ENCODE results near the gene PLEKHG4B.

The PLEKHG4B gene

GRCh38 chr5:169071-169727 lies 77.2 kb downstream of the PLEKHG4B start:
- H3K27me3 ChIP-seq (ENCODE audit: control insufficient read depth, insufficient read depth, low read length, poor library complexity, severe bottlenecking) = no peaks in the 10 kb centered on the region
- 91 to 93% methylated on average over 32 of the region's 32 CpGs for WGBS, 2 experiments
- H3K9me3 ChIP-seq (ENCODE audit: control insufficient read depth, low read length) = no peaks in the 10 kb centered on the region
- H3K27ac ChIP-seq (ENCODE audit: insufficient read depth, low read depth, low read length, poor library complexity, severe bottlenecking) = no peak overlapping the region
- peaks cover 20% of the 10 kb centered on the region for H3K36me3 ChIP-seq (ENCODE audit: control insufficient read depth, insufficient read depth, low read length)
- H3K4me3 ChIP-seq (ENCODE audit: insufficient read depth, low read depth, low read length) = no peak overlapping the region
- H3K4me1 ChIP-seq (ENCODE audit: control insufficient read depth, insufficient read depth, low read length) = no peaks in the 10 kb centered on the region

GRCh38 chr5:169728-170094 lies 77.7 kb downstream of the PLEKHG4B start:
- Histone ChIP-seq H3K9me3 (ENCODE audit: control insufficient read depth, low read length) (no peaks in the 10 kb centered on the region), H3K27ac (ENCODE audit: insufficient read depth, low read depth, low read length, poor library complexity, severe bottlenecking) (no peak overlapping the region), H3K36me3 (ENCODE audit: control insufficient read depth, insufficient read depth, low read length) (peaks cover 20% of the 10 kb centered on the region), H3K4me1 (ENCODE audit: control insufficient read depth, insufficient read depth, low read length) (no peaks in the 10 kb centered on the region), H3K27me3 (ENCODE audit: control insufficient read depth, insufficient read depth, low read length, poor library complexity, severe bottlenecking) (no peaks in the 10 kb centered on the region), H3K4me3 (ENCODE audit: insufficient read depth, low read depth, low read length) (no peak overlapping the region)
- WGBS, 2 experiments = 94 to 96% methylated on average over 12 of the region's 12 CpGs

GRCh38 chr5:170971-171800 lies 79.2 kb downstream of the PLEKHG4B start:
- WGBS, 2 experiments = 96% methylated on average over 37 of the region's 37 CpGs
- peaks cover 20% of the 10 kb centered on the region for H3K36me3 ChIP-seq (ENCODE audit: control insufficient read depth, insufficient read depth, low read length)

GRCh38 chr5:171801-172331 lies 79.9 kb downstream of the PLEKHG4B start:
- Histone ChIP-seq H3K27me3 (ENCODE audit: control insufficient read depth, insufficient read depth, low read length, poor library complexity, severe bottlenecking) (no peaks in the 10 kb centered on the region), H3K4me1 (ENCODE audit: control insufficient read depth, insufficient read depth, low read length) (no peaks in the 10 kb centered on the region), H3K9me3 (ENCODE audit: control insufficient read depth, low read length) (no peaks in the 10 kb centered on the region), H3K36me3 (ENCODE audit: control insufficient read depth, insufficient read depth, low read length) (peaks cover 20% of the 10 kb centered on the region), H3K27ac (ENCODE audit: insufficient read depth, low read depth, low read length, poor library complexity, severe bottlenecking) (no peak overlapping the region), H3K4me3 (ENCODE audit: insufficient read depth, low read depth, low read length) (no peak overlapping the region)
- 91% methylated on average over 23 of the region's 23 CpGs for WGBS, 2 experiments

More at GRCh38 chr5:170971-171800, 79.2 kb downstream of the PLEKHG4B start:
- no peak overlapping the region for H3K27ac ChIP-seq (ENCODE audit: insufficient read depth, low read depth, low read length, poor library complexity, severe bottlenecking)
- no peaks in the 10 kb centered on the region for H3K4me1 ChIP-seq (ENCODE audit: control insufficient read depth, insufficient read depth, low read length)
- H3K9me3 ChIP-seq (ENCODE audit: control insufficient read depth, low read length) = no peaks in the 10 kb centered on the region
- H3K27me3 ChIP-seq (ENCODE audit: control insufficient read depth, insufficient read depth, low read length, poor library complexity, severe bottlenecking) = no peaks in the 10 kb centered on the region
- H3K4me3 ChIP-seq (ENCODE audit: insufficient read depth, low read depth, low read length) = no peak overlapping the region

- WGBS, 2 experiments = 94% methylated on average over 13 of the region's 13 CpGs
Measured at GRCh38 chr5:172421-172820, 80.5 kb downstream of the PLEKHG4B start.

GRCh38 chr5:172841-173251 lies 80.9 kb downstream of the PLEKHG4B start:
- H3K27ac ChIP-seq (ENCODE audit: insufficient read depth, low read depth, low read length, poor library complexity, severe bottlenecking) = no peak overlapping the region
- no peaks in the 10 kb centered on the region for H3K4me1 ChIP-seq (ENCODE audit: control insufficient read depth, insufficient read depth, low read length)
- peaks cover 20% of the 10 kb centered on the region for H3K36me3 ChIP-seq (ENCODE audit: control insufficient read depth, insufficient read depth, low read length)
- 85% methylated on average over 17 of the region's 17 CpGs for WGBS, 2 experiments
- H3K4me3 ChIP-seq (ENCODE audit: insufficient read depth, low read depth, low read length) = no peak overlapping the region
- H3K27me3 ChIP-seq (ENCODE audit: control insufficient read depth, insufficient read depth, low read length, poor library complexity, severe bottlenecking) = no peaks in the 10 kb centered on the region
- no peaks in the 10 kb centered on the region for H3K9me3 ChIP-seq (ENCODE audit: control insufficient read depth, low read length)

More at GRCh38 chr5:172421-172820, 80.5 kb downstream of the PLEKHG4B start:
- H3K9me3 ChIP-seq (ENCODE audit: control insufficient read depth, low read length) = no peaks in the 10 kb centered on the region
- H3K27me3 ChIP-seq (ENCODE audit: control insufficient read depth, insufficient read depth, low read length, poor library complexity, severe bottlenecking) = no peaks in the 10 kb centered on the region
- no peak overlapping the region for H3K27ac ChIP-seq (ENCODE audit: insufficient read depth, low read depth, low read length, poor library complexity, severe bottlenecking)
- peaks cover 20% of the 10 kb centered on the region for H3K36me3 ChIP-seq (ENCODE audit: control insufficient read depth, insufficient read depth, low read length)
- H3K4me3 ChIP-seq (ENCODE audit: insufficient read depth, low read depth, low read length) = no peak overlapping the region
- no peaks in the 10 kb centered on the region for H3K4me1 ChIP-seq (ENCODE audit: control insufficient read depth, insufficient read depth, low read length)

GRCh38 chr5:173392-174290 lies 81.7 kb downstream of the PLEKHG4B start:
- H3K27me3 ChIP-seq (ENCODE audit: control insufficient read depth, insufficient read depth, low read length, poor library complexity, severe bottlenecking) = no peaks in the 10 kb centered on the region
- WGBS, 2 experiments = 93% methylated on average over 21 to 22 of the region's 22 CpGs
- H3K36me3 ChIP-seq (ENCODE audit: control insufficient read depth, insufficient read depth, low read length) = peaks cover 20% of the 10 kb centered on the region
- no peak overlapping the region for H3K27ac ChIP-seq (ENCODE audit: insufficient read depth, low read depth, low read length, poor library complexity, severe bottlenecking)
- no peak overlapping the region for H3K4me3 ChIP-seq (ENCODE audit: insufficient read depth, low read depth, low read length)
- H3K4me1 ChIP-seq (ENCODE audit: control insufficient read depth, insufficient read depth, low read length) = no peaks in the 10 kb centered on the region
- H3K9me3 ChIP-seq (ENCODE audit: control insufficient read depth, low read length) = no peaks in the 10 kb centered on the region

GRCh38 chr5:174291-174600 lies 82.3 kb downstream of the PLEKHG4B start:
- Histone ChIP-seq H3K36me3 (ENCODE audit: control insufficient read depth, insufficient read depth, low read length) (peaks cover 20% of the 10 kb centered on the region), H3K4me1 (ENCODE audit: control insufficient read depth, insufficient read depth, low read length) (no peaks in the 10 kb centered on the region), H3K27ac (ENCODE audit: insufficient read depth, low read depth, low read length, poor library complexity, severe bottlenecking) (no peak overlapping the region), H3K9me3 (ENCODE audit: control insufficient read depth, low read length) (no peaks in the 10 kb centered on the region), H3K4me3 (ENCODE audit: insufficient read depth, low read depth, low read length) (no peak overlapping the region), H3K27me3 (ENCODE audit: control insufficient read depth, insufficient read depth, low read length, poor library complexity, severe bottlenecking) (no peaks in the 10 kb centered on the region)
- 94 to 99% methylated on average over 5 of the region's 5 CpGs for WGBS, 2 experiments

- Histone ChIP-seq H3K27ac (ENCODE audit: insufficient read depth, low read depth, low read length, poor library complexity, severe bottlenecking) (no peak overlapping the region), H3K4me1 (ENCODE audit: control insufficient read depth, insufficient read depth, low read length) (peaks cover 3% of the 10 kb centered on the region), H3K27me3 (ENCODE audit: control insufficient read depth, insufficient read depth, low read length, poor library complexity, severe bottlenecking) (no peaks in the 10 kb centered on the region), H3K36me3 (ENCODE audit: control insufficient read depth, insufficient read depth, low read length) (peaks cover 20% of the 10 kb centered on the region), H3K9me3 (ENCODE audit: control insufficient read depth, low read length) (no peaks in the 10 kb centered on the region), H3K4me3 (ENCODE audit: insufficient read depth, low read depth, low read length) (no peak overlapping the region)
- 94 to 96% methylated on average over 16 of the region's 16 CpGs for WGBS, 2 experiments
Measured at GRCh38 chr5:174876-175465, 83.0 kb downstream of the PLEKHG4B start.

All from ectodermal cell (in vitro differentiated cells).